ENCODE measurements around the gene ASCC3. TPM values are rescaled to one million over a fixed set of nuclear protein-coding genes. Genes with fewer than 3 reads are reported as not detected.

The ASCC3 gene
- total and polyA plus RNA-seq, 2 donors (not counting 3 experiments of a cell fraction or from before 2014, with no cell fraction given) = 15.7 to 57.2 TPM

DNA sequence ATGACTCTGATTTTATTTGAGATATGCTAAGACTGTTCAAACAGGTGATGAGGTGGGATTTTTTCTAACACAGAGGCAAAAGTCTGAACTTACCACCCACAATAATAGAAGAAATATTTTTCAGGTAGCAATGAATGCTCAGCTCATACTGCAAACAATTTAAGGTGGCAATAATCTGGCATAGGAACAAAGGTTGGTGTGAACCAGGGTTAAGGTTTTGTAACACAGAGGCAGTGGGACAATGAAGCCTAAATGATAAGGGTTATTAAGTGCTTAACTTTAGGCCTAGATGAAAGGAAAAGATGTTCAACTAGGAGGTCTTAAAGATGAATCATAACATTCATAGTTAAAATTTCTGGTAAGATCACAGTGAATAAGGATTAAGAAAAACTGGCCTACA, 4.9 kb downstream of the ASCC3 start:
- TF ChIP-seq, protein P1, sequence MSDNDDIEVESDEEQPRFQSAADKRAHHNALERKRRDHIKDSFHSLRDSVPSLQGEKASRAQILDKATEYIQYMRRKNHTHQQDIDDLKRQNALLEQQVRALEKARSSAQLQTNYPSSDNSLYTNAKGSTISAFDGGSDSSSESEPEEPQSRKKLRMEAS (IDR thresholded peaks at IDR 0.05; ENCODE audit: insufficient read depth, insufficient read length) = no peak
- TF ChIP-seq, protein P2, sequence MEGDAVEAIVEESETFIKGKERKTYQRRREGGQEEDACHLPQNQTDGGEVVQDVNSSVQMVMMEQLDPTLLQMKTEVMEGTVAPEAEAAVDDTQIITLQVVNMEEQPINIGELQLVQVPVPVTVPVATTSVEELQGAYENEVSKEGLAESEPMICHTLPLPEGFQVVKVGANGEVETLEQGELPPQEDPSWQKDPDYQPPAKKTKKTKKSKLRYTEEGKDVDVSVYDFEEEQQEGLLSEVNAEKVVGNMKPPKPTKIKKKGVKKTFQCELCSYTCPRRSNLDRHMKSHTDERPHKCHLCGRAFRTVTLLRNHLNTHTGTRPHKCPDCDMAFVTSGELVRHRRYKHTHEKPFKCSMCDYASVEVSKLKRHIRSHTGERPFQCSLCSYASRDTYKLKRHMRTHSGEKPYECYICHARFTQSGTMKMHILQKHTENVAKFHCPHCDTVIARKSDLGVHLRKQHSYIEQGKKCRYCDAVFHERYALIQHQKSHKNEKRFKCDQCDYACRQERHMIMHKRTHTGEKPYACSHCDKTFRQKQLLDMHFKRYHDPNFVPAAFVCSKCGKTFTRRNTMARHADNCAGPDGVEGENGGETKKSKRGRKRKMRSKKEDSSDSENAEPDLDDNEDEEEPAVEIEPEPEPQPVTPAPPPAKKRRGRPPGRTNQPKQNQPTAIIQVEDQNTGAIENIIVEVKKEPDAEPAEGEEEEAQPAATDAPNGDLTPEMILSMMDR (IDR thresholded peaks at IDR 0.05; ENCODE audit: extremely low read depth in 1 of 2, insufficient read depth in 1 of 2, low read depth in 1 of 2, low read length in 2 of 2) = no peak
- TF ChIP-seq POLR2A (IDR thresholded peaks at IDR 0.05; ENCODE audit: low read depth, low read length) (no peak), POLR2AphosphoS5 (IDR thresholded peaks at IDR 0.05; ENCODE audit: insufficient read depth, low read depth, low read length) (no peak), GATA2 (IDR thresholded peaks at IDR 0.05; ENCODE audit: insufficient read depth, insufficient read length, low read depth, low read length) (no peak), EZH2 (IDR thresholded peaks at IDR 0.05; ENCODE audit: borderline replicate concordance, low read depth, low read length, severe bottlenecking) (no peak), JUN (IDR thresholded peaks at IDR 0.05; ENCODE audit: borderline replicate concordance, insufficient read depth, insufficient read length, low read depth) (no peak)
- Histone ChIP-seq H3K9ac (replicated peaks; ENCODE audit: extremely low read depth, insufficient read depth, low read length) (no peak overlapping the region), H3K9me3 (replicated peaks; ENCODE audit: control insufficient read depth, insufficient read depth, low read length) (no peaks in the 10 kb centered on the region), H3K4me1 (ENCODE audit: control insufficient read depth, extremely low read depth, insufficient read depth, low read length) (peaks cover 16% of the 10 kb centered on the region), H3K9me1 (replicated peaks; ENCODE audit: control insufficient read depth, extremely low read depth, insufficient read depth, low read length) (no peaks in the 10 kb centered on the region), H3K79me2 (ENCODE audit: control insufficient read depth, insufficient read depth, low read length) (peaks cover 96% of the 10 kb centered on the region), H2AFZ (ENCODE audit: low read depth, low read length) (no peak overlapping the region), H3K4me3 (replicated peaks in 1 of 3; ENCODE audit: insufficient read depth in 1 of 3, low read depth in 1 of 3, low read length in 3 of 3) (no peak overlapping the region), H3K36me3 (ENCODE audit: control insufficient read depth in 2 of 2, extremely low read depth in 1 of 2, insufficient read depth in 2 of 2, low read length in 2 of 2) (no peaks in the 10 kb centered on the region), H4K20me1 (replicated peaks; ENCODE audit: control insufficient read depth, extremely low read depth, insufficient read depth, low read length) (peaks cover 8% of the 10 kb centered on the region), H3K27me3 (ENCODE audit: control insufficient read depth in 2 of 2, insufficient read depth in 2 of 2, low read length in 2 of 2) (no peaks in the 10 kb centered on the region), H3K27ac (ENCODE audit: insufficient read depth, low read depth, low read length) (no peak overlapping the region), H3K4me2 (ENCODE audit: insufficient read depth, low read length) (no peak overlapping the region)
- BruUV-seq (replicated peaks) = no TSS peak
- intact Hi-C loops (cut with micrococcal nuclease) = no loop called here
- DNase-seq (ENCODE audit: low read depth, low spot score) (no peak), FAIRE-seq (no peak)
- dilution Hi-C loops (cut with MboI; ENCODE audit: extremely low pct_ligation_motif_present, low sequenced_read_pairs) = no loop called here
- ChIA-PET CTCF (no interaction called here), POLR2A (no interaction called here)
